ENCODE results near the gene UVRAG.

DNA sequence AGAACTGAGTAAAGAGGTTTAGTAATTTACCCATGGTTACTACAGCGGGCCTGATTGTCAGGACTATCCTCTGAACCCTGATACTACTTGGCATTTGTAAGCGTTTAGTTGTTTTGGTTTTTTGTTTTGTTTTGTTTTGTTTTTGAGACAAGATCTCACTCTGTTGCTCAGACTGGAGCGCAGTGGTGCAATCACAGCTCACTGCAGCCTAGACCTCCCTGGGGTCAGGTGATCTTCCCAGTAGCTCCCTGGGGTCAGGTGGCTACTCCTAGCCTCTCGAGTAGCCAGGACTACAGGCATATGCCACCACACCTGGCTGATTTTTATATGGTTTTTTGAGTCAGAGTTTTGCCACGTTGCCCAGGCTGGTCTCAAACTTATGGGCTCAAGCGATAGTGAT lies 272.7 kb downstream of the UVRAG start:
- TF ChIP-seq, protein P1, sequence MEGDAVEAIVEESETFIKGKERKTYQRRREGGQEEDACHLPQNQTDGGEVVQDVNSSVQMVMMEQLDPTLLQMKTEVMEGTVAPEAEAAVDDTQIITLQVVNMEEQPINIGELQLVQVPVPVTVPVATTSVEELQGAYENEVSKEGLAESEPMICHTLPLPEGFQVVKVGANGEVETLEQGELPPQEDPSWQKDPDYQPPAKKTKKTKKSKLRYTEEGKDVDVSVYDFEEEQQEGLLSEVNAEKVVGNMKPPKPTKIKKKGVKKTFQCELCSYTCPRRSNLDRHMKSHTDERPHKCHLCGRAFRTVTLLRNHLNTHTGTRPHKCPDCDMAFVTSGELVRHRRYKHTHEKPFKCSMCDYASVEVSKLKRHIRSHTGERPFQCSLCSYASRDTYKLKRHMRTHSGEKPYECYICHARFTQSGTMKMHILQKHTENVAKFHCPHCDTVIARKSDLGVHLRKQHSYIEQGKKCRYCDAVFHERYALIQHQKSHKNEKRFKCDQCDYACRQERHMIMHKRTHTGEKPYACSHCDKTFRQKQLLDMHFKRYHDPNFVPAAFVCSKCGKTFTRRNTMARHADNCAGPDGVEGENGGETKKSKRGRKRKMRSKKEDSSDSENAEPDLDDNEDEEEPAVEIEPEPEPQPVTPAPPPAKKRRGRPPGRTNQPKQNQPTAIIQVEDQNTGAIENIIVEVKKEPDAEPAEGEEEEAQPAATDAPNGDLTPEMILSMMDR (IDR thresholded peaks at IDR 0.05; ENCODE audit: low read length), result no peak
- TF ChIP-seq EZH2 (IDR thresholded peaks at IDR 0.05; ENCODE audit: borderline replicate concordance, low read length), result no peak

Data from OCI-LY1 (cell line).